ENCODE measurements around the gene FNBP1L. TPM values are rescaled to one million over a fixed set of nuclear protein-coding genes. Genes with fewer than 3 reads are reported as not detected.

Gene FNBP1L
- total RNA-seq, 1 experiment from 2014 or later: 72.7 TPM

DNA sequence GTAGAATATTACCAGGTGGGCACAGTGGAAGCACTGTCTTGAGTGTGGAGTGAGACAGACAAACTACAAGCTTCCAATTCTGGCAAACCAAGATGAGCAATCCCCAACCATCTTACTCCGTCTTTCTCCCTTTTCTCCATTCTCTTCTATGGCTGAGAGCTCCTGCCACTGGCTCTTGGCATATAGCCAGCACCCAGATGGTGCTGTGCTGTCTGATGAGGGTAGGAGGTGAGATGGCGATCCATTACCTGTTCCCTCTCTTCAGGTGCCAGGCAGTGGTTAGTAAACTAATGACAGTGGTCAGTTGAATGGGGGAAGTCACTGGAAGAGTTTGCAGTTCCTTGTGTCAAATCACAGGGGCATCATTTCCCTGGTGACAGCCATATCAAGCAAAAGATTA, 108.4 kb downstream of the FNBP1L start:
- Mint-ChIP-seq H3K36me3 (ENCODE audit: insufficient read depth, unreplicated experiment) (peaks cover 28% of the 10 kb centered on the region), H3K4me1 (ENCODE audit: low read depth, unreplicated experiment) (peaks cover 50% of the 10 kb centered on the region), H3K9me3 (ENCODE audit: low read depth, unreplicated experiment) (no peaks in the 10 kb centered on the region), H3K27ac (ENCODE audit: unreplicated experiment) (no peak overlapping the region), H3K4me3 (ENCODE audit: low read depth, unreplicated experiment) (no peak overlapping the region), H3K27me3 (ENCODE audit: unreplicated experiment) (no peaks in the 10 kb centered on the region)
- DNase-seq: no peak
- TF ChIP-seq, protein P1, sequence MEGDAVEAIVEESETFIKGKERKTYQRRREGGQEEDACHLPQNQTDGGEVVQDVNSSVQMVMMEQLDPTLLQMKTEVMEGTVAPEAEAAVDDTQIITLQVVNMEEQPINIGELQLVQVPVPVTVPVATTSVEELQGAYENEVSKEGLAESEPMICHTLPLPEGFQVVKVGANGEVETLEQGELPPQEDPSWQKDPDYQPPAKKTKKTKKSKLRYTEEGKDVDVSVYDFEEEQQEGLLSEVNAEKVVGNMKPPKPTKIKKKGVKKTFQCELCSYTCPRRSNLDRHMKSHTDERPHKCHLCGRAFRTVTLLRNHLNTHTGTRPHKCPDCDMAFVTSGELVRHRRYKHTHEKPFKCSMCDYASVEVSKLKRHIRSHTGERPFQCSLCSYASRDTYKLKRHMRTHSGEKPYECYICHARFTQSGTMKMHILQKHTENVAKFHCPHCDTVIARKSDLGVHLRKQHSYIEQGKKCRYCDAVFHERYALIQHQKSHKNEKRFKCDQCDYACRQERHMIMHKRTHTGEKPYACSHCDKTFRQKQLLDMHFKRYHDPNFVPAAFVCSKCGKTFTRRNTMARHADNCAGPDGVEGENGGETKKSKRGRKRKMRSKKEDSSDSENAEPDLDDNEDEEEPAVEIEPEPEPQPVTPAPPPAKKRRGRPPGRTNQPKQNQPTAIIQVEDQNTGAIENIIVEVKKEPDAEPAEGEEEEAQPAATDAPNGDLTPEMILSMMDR (IDR thresholded peaks at IDR 0.05; ENCODE audit: unreplicated experiment): no peak
- intact Hi-C loops (cut with micrococcal nuclease; ENCODE audit: unreplicated experiment): loop anchor here (10.0 kb wide), 1 partner anchor 289 kb away; no protein-coding TSS in a partner anchor
- CTCF ChIA-PET: interaction anchor here (1.5 to 1.6 kb wide), 2 partner anchors 36 to 116 kb away, joined by 3 to 8 read pairs; no protein-coding TSS in a partner anchor
- no TSS peak for BruUV-seq (replicated peaks)

DNA sequence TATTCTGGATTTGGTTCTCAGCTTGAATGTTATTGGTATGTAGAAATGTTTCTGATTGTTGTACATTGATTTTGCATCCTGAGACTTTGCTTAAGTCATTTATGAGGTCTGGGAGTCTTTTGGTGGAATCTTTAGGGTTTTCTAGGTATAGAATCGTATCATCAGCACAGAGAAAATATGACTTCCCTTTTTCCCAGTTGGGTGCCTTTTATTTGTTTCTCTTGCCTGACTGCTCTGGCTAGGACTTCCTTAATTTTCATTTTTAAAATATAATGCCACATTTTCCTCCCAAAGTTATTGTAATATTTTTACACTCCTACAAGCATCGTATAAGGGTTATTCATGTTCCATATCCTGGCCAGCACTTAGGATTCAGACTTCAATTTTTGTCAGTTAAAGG, 111.1 kb downstream of the FNBP1L start:
- BruUV-seq (replicated peaks): no TSS peak
- CTCF ChIA-PET: no interaction called here
- H3K27me3 Mint-ChIP-seq (ENCODE audit: unreplicated experiment): no peaks in the 10 kb centered on the region
- TF ChIP-seq, protein P1 (IDR thresholded peaks at IDR 0.05; ENCODE audit: unreplicated experiment): no peak
- no peak overlapping the region for H3K27ac Mint-ChIP-seq (ENCODE audit: unreplicated experiment)
- H3K36me3 Mint-ChIP-seq (ENCODE audit: insufficient read depth, unreplicated experiment): peaks cover 17% of the 10 kb centered on the region
- intact Hi-C loops (cut with micrococcal nuclease; ENCODE audit: unreplicated experiment): loop anchor here (10.0 kb wide), 1 partner anchor 286 kb away; no protein-coding TSS in a partner anchor
- no peak for DNase-seq
- H3K4me1 Mint-ChIP-seq (ENCODE audit: low read depth, unreplicated experiment): peaks cover 22% of the 10 kb centered on the region
- H3K4me3 Mint-ChIP-seq (ENCODE audit: low read depth, unreplicated experiment): no peak overlapping the region
- H3K9me3 Mint-ChIP-seq (ENCODE audit: low read depth, unreplicated experiment): no peaks in the 10 kb centered on the region

DNA sequence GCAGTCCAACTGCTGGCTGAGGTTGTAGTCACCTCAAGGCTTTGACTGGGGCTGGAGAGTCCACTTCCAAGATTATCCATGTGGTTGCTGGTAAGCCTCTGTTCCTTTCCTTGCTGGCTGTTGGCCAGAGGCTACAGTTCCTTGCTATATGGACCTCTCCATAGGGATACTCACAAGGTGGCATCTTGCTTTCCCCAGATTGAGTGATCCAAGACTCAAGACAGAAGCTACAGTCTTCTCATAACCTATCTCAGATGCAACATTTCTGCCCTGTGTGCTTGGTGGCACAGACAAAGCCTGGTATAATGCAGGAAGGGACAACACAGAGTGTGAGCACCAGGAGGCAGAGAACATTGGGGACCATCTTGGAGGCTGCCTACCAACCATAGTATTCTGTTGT, 111.8 kb downstream of the FNBP1L start:
- intact Hi-C loops (cut with micrococcal nuclease; ENCODE audit: unreplicated experiment): loop anchor here (10.0 kb wide), 1 partner anchor 285 kb away; no protein-coding TSS in a partner anchor
- Mint-ChIP-seq H3K4me3 (ENCODE audit: low read depth, unreplicated experiment) (no peak overlapping the region), H3K27ac (ENCODE audit: unreplicated experiment) (no peak overlapping the region)

DNA sequence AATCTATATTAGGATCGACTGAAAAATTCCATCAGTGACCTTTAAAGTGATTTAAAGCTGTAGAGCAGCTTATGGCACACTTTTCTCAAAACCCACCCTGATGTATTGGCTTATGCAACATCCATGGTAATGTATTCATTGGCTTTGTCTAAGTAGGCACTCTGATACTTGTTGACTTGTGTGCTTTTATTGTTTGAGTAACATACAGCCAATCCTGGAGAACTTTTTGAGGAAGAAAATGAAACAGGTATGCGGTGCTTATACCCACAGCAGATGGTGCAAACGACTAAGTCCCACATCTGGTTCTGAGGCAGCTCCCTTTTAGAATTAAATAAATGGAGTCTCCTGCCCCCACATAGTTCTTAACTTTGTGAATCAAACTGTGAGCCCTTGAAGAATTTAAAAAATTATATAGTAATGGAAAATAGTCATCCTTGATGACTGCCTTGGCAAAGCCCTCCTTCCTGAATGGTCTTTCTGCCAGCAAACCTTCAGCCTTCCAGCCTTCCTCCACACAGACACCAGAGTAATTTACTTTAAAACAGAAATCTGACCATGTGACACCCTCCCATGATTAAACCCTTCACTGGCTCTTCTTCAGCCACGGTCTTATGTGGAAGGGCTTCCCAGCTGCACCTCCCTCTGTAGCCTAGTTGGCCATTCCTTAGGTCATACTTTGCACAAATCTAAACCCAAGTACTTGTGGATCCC, 117.7 kb downstream of the FNBP1L start:
- CTCF ChIA-PET: no interaction called here
- no peaks in the 10 kb centered on the region for H3K9me3 Mint-ChIP-seq (ENCODE audit: low read depth, unreplicated experiment)
- H3K36me3 Mint-ChIP-seq (ENCODE audit: insufficient read depth, unreplicated experiment): peaks cover 43% of the 10 kb centered on the region
- TF ChIP-seq, protein P1 (IDR thresholded peaks at IDR 0.05; ENCODE audit: unreplicated experiment): no peak
- intact Hi-C loops (cut with micrococcal nuclease; ENCODE audit: unreplicated experiment): no loop called here
- BruUV-seq (replicated peaks): no TSS peak
- H3K4me1 Mint-ChIP-seq (ENCODE audit: low read depth, unreplicated experiment): peaks cover 23% of the 10 kb centered on the region
- no peak overlapping the region for H3K27ac Mint-ChIP-seq (ENCODE audit: unreplicated experiment)
- H3K27me3 Mint-ChIP-seq (ENCODE audit: unreplicated experiment): no peaks in the 10 kb centered on the region
- no peak for DNase-seq
- no peak overlapping the region for H3K4me3 Mint-ChIP-seq (ENCODE audit: low read depth, unreplicated experiment)

More for the DNA sequence above, 111.8 kb downstream of the FNBP1L start:
- TF ChIP-seq, protein P1 (IDR thresholded peaks at IDR 0.05; ENCODE audit: unreplicated experiment): no peak
- peaks cover 17% of the 10 kb centered on the region for H3K4me1 Mint-ChIP-seq (ENCODE audit: low read depth, unreplicated experiment)
- CTCF ChIA-PET: interaction anchor here (0.6 kb wide), 1 partner anchor 77 kb away, joined by 5 read pairs; no protein-coding TSS in a partner anchor
- peaks cover 23% of the 10 kb centered on the region for H3K36me3 Mint-ChIP-seq (ENCODE audit: insufficient read depth, unreplicated experiment)
- BruUV-seq (replicated peaks): no TSS peak
- DNase-seq: no peak
- H3K27me3 Mint-ChIP-seq (ENCODE audit: unreplicated experiment): no peaks in the 10 kb centered on the region
- H3K9me3 Mint-ChIP-seq (ENCODE audit: low read depth, unreplicated experiment): no peaks in the 10 kb centered on the region
